HG02943 (cell line): ENCODE data around the gene TRAFD1.

Experiments used
- ATAC-seq: cut with Tn5 transposase; IDR thresholded peaks from one replicate; pipeline ENCODE4 v1.9.1; 2021; ENCODE audit warnings: mild to moderate bottlenecking, low read depth, moderate library complexity; ENCODE audit not compliant: unreplicated experiment

TRAFD1 gene

GRCh38 chr12:112112409-112113133 lies 12.8 kb upstream of the TRAFD1 start:
- ATAC-seq: no peak

DNA sequence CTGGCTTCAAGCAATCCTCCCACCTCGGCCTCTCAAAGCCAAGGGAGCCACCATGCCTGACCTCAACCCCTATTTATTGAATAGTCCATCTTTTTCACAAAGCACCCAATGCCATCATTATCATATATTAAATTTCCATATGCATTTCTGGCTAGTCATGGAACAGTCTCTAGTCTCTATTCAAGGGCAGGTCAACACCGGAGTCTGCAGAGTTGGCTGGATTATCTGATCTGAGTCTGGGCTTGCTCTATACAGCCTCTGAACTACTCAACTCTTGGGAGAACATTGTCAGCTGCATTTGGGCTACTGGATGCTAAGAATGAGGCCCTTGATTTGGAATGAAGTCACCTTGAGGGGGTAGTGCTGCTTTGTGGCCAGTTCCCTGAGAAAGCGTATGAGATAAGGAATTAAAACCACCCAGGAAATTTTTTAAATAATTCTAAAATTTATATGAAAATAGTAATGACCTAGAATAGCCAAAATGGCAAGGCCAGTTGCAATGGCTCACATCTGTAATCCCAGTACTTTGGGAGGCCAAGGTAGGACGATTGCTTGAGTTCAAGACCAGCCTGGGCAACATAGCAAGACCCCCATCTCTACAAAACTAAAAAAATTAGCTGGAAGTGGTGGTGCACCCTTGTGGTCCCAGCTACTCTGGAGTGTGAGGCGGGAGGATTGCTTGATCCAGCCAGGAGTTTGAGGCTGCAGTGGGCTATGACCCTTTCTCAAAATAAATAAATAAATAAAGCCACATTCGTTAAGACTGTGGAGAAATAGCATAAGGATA lies 9.9 kb upstream of the TRAFD1 start:
- ATAC-seq: no peak

- no peak for ATAC-seq
Measured at GRCh38 chr12:112116232-112117060, 8.9 kb upstream of the TRAFD1 start.

DNA sequence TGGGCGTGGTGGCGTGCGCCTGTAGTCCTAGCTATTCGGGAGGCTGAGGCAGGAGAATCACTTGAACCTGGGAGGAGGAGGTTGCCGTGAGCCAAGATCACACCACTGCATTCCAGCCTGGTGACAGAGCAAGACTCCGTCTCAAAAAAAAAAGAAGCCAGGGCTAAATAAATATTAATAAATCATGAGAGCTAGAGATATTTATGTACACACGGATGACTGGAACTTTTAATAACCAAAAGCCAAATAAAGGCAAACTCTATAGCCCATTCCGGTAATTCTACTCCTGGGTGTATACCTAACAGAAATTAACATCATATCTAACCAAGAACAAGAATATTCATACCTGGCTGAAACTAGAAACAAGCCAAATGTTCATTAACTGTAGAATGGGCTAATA lies 7.7 kb upstream of the TRAFD1 start:
- no peak for ATAC-seq

- no peak for ATAC-seq
Measured at GRCh38 chr12:112121780-112122565, 3.4 kb upstream of the TRAFD1 start.

DNA sequence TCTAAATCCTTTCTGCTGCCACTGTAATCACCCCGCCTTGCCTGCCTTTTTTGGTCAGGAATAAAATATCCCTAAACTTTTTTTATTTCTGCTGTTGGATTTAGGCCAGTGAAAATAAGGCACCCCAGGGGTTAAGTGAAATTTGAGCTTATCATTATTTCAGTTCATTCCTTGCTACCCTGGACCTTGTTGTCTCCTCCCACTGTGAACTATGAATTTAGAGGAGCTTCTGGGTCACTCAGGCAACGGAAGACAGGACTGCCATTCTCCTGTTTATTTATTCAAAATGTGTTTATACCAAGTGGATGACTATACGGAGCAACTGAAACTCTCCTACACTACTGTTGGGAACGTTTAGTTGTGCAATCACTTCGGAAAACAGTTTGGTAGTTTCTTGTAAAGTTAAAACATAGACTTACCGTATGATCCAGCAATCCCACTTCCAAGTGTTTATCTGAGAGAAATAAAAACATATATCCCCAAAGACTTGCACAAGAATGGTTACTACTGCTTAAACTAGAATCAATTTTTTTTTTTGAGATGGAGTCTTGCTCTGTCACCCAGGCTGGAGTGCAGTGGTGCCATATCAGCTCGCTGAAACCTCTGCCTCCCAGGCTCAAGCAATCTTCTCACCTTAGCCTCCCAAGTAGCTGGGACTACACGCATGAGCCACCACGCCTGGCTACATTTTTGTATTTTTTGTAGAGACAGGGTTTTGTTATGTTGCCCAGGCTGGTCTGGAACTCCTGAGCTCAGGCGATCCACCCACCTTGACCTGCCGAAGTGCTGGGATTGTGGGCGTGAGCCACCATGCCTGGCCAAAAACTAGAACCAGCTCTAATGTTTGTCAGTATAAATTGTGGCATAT lies 2.3 kb upstream of the TRAFD1 start:
- ATAC-seq: no peak

- ATAC-seq: no peak
Measured at GRCh38 chr12:112124918-112125249, 476 bp upstream of the TRAFD1 start.

DNA sequence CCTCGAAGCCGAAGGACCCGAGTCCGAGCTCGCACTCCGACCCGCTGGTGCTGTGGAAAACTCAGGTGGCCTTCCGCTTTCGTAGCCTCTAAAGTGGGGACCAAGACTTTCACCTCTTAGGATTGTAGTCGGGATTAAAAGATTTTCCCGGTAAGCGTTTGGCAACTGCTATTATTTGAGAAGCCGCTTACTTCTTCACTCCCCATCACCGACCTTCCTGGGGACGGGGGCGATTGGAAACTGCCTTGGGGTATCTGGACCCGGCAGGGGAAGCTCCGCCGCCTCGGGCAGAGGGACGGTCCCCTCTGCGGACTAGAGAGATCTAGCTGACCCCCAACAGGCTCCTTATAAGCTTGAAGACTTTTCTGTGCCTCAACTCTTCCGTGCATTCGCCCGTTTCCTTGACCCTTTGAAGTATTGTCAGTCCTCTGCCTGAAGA lies 659 bp downstream of the TRAFD1 start:
- ATAC-seq: no peak

DNA sequence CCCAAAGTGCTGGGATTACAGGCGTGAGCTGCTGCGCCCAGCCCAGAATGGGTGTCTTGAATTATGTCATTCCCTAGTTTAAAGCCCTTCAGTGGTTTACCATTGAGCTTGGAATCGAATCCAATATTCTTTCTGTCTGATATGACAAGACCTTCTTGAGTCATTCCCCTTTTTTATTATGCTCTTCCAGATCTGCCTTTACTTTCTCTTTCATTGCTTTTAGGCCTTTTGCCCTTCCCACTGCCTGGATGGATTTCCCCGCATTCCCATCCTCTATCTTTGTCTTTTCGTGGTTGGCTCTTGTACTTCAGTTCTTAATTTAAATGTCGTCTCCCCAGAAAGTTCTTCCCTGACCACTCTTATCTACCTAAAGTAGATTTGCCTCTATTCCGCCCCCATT lies 1.6 kb downstream of the TRAFD1 start:
- no peak for ATAC-seq

GRCh38 chr12:112130441-112130998 lies 5.2 kb downstream of the TRAFD1 start:
- no peak for ATAC-seq

GRCh38 chr12:112131686-112132085 lies 6.3 kb downstream of the TRAFD1 start:
- no peak for ATAC-seq

DNA sequence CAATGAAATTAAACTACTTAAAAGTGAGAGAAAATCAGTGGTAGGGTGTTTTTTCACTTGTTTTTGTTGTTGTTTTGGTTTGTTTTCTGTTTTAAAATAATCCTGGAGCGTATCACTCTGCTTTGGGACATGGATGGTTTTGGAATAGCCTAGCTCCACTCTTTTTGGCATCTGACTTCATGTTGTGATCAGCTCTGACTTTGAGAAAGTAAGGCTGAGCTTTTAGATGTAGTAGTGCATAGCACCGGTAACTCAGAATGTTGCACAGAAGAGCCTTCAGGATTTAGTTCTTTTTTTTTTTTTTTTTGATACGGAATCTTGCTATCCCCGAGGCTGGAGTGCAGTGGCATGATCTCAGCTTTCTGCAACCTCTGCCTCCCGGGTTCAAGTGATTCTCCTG lies 8.1 kb downstream of the TRAFD1 start:
- no peak for ATAC-seq

DNA sequence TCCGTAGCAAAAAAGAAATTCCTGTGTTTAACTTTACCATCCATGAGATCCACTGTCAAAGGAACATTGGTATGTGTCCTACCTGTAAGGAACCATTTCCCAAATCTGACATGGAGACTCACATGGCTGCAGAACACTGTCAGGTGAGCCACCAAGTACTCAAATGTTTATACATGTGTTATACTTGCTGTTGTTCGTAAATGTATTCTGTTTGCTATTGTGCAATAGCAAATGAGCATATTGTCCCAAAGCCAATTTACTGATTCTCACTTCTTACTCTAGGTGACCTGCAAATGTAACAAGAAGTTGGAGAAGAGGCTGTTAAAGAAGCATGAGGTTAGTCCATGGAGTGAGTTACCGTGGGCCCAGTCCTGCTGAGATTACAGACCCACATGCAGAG lies 9.4 kb downstream of the TRAFD1 start:
- ATAC-seq: no peak

DNA sequence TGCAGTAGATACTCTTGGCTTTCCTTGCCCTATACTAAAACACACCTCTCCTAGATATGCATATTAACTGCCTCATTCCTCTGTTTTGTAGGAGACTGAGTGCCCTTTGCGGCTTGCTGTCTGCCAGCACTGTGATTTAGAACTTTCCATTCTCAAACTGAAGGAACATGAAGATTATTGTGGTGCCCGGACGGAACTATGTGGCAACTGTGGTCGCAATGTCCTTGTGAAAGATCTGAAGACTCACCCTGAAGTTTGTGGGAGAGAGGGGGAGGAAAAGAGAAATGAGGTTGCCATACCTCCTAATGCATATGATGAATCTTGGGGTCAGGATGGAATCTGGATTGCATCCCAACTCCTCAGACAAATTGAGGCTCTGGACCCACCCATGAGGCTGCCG lies 15.4 kb downstream of the TRAFD1 start:
- ATAC-seq: no peak

DNA sequence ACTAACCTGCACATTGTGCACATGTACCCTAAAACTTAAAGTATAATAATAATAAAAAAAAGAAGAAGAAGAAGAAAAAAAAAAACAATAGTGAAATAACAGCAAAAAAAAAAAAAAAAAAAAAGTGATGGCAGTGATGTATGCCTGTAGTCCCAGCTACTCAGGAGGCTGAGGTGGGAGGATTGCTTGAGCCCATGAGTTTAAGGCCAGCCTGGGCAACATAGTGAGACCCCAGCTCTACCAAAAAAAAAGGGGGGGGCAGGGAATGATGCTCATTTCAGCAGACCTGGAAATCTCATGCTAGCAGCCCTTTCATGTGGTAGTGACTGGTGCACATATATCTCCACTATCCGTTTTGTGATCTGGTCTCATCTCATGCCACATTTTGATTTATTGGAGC lies 20.8 kb downstream of the TRAFD1 start:
- no peak for ATAC-seq

DNA sequence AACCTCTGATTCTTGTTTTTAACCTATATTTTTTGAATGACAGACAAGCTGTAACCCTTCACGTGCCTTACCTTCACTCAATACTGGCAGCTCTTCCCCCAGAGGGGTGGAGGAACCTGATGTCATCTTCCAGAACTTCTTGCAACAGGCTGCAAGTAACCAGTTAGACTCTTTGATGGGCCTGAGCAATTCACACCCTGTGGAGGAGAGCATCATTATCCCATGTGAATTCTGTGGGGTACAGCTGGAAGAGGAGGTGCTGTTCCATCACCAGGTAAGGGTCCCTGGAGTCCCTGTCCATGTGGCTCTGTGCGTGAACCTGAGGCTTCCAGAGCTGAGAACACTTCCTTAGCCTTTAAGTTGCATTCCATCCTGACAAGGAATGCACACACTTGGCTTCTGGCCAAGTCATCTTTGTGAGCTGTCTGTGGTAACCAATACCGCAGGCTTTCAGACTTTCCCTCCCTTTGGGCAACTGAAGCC lies 22.7 kb downstream of the TRAFD1 start:
- no peak for ATAC-seq

DNA sequence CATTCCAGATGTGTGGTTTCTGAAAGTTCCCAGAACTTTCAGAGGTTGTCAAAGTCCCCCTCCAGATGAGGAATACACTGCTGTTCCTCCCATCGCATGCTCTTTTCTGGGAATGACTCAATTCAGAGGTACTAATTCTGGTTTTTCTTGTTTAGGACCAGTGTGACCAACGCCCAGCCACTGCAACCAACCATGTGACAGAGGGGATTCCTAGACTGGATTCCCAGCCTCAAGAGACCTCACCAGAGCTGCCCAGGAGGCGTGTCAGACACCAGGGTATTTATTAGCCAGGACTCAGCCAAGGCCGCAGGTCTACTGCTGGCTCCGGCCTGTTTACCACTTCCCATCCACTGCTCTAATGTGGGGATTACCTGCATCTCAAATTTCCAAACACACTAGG lies 24.2 kb downstream of the TRAFD1 start:
- no peak for ATAC-seq

DNA sequence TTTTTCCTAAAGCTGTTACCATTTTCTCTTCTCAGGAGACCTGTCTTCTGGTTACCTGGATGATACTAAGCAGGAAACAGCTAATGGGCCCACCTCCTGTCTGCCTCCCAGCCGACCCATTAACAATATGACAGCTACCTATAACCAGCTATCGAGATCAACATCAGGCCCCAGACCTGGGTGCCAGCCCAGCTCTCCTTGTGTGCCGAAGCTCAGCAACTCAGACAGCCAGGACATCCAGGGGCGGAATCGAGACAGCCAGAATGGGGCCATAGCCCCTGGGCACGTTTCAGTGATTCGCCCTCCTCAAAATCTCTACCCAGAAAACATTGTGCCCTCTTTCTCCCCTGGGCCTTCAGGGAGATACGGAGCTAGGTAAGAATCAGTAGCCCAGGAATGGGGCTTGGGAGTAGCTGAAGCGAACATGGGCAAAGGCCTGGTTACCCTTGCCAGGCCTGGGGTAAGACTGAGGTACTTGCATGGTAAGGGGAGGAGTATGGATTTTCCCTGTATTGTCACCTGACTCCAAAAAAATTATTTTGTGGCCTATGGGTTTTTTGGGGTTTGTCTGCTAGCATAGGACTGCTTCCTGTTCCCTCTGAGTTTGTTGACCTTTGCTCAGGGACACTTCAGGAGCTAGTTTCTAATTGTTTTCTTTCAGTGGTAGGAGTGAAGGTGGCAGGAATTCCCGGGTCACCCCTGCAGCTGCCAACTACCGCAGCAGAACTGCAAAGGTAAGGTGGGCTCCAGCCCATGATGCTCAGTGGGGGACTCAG lies 26.6 kb downstream of the TRAFD1 start:
- ATAC-seq: no peak
